ENCODE results near the gene PTN. TPM values are rescaled to one million over a fixed set of nuclear protein-coding genes. Genes with fewer than 3 reads are reported as not detected.

PTN gene
- not detected in 2 replicates for polyA plus RNA-seq (2011; rRNA removed)
- polyA plus RNA-seq (2012; cell fraction: cytosol; rRNA removed) = not detected in 2 replicates
- polyA plus RNA-seq (2012; cell fraction: nucleus; rRNA removed) = not detected in 2 replicates
- polyA plus RNA-seq (2017; fragmentation: RNase III; extraction: RNeasy Plus Mini Kit Qiagen cat#74134 plus additional on column Dnase treatment) = not detected in 3 replicates
- polyA minus RNA-seq (2011; rRNA and poly(A)+ RNA removed) = 0.34 TPM in 1 of 2 replicates, not detected in the other

GRCh38 chr7:137343281-137343841 is at the start of gene PTN:
TSS of gene PTN (minus strand) at chr7:137343733. CDS start at chr7:137254973, 88,760 bp downstream.
- Histone ChIP-seq H3K4me1 (no peaks in the 10 kb centered on the region), H3K4me2 (peak within 1 kb of the TSS; percentile 45), H3K9me3 (no peaks in the 10 kb centered on the region), H3K4me3 (no peak within 1 kb of the TSS), H3K27ac (no peak within 1 kb of the TSS)
- ATAC-seq (peak; percentile 59 to 77; a peak in 5 of 6 replicates), FAIRE-seq (no peak), DNase-seq (ENCODE audit: low read depth in 1 of 2, low spot score in 1 of 2) (no peak)
- under 1% methylated on average over 23 of the region's 23 CpGs for WGBS (ENCODE audit: missing lambda C conversion rate)
- POLR2A ChIA-PET = no interaction called here
- CTCF ChIA-PET = no interaction called here
- TF ChIP-seq JUNB (IDR thresholded peaks at IDR 0.05) (no peak), BCL3 (IDR thresholded peaks at IDR 0.05) (no peak), NFE2L2 (conservative IDR thresholded peaks at IDR 0.05; ENCODE audit: low read length) (no peak), POLR2A (IDR thresholded peaks at IDR 0.05; ENCODE audit: low read length) (no peak), NR3C1 (IDR thresholded peaks at IDR 0.05) (no peak), EHF (CRISPR knock-in tag; IDR thresholded peaks at IDR 0.05) (no peak), FOSL2 (IDR thresholded peaks at IDR 0.05) (no peak), FOSL2 (CRISPR knock-in tag; IDR thresholded peaks at IDR 0.05) (no peak), HOXB13 (CRISPR knock-in tag; IDR thresholded peaks at IDR 0.05; ENCODE audit: low read depth) (no peak), CEBPB (IDR thresholded peaks at IDR 0.05) (no peak), ZSCAN20 (CRISPR knock-in tag; IDR thresholded peaks at IDR 0.05) (no peak), CTCF (IDR thresholded peaks at IDR 0.05) (no peak), CHD4 (IDR thresholded peaks at IDR 0.05; ENCODE audit: borderline replicate concordance) (no peak), ESRRA (IDR thresholded peaks at IDR 0.05; ENCODE audit: borderline replicate concordance, low read length) (no peak), ZNF302 (CRISPR knock-in tag; IDR thresholded peaks at IDR 0.05) (no peak), PBX3 (IDR thresholded peaks at IDR 0.05) (no peak), CBX2 (IDR thresholded peaks at IDR 0.05; ENCODE audit: borderline replicate concordance, low read depth) (no peak), HOXB5 (CRISPR knock-in tag; IDR thresholded peaks at IDR 0.05) (no peak), TP53 (CRISPR knock-in tag; IDR thresholded peaks at IDR 0.05) (no peak), GATA3 (IDR thresholded peaks at IDR 0.05; ENCODE audit: borderline replicate concordance) (no peak), TFCP2L1 (CRISPR knock-in tag; IDR thresholded peaks at IDR 0.05) (no peak)

- FAIRE-seq = no peak
- no peak for ATAC-seq
- no peak overlapping the region for H3K4me3 ChIP-seq
- H3K4me1 ChIP-seq = no peaks in the 10 kb centered on the region
- H3K4me2 ChIP-seq = no peak overlapping the region
- H3K9me3 ChIP-seq = no peaks in the 10 kb centered on the region
- DNase-seq (ENCODE audit: low read depth in 1 of 2, low spot score in 1 of 2) = no peak
- POLR2A ChIA-PET = no interaction called here
- no peak overlapping the region for H3K27ac ChIP-seq
- WGBS (ENCODE audit: missing lambda C conversion rate) = 0% methylated on average over 1 of the region's 1 CpG
- CTCF ChIA-PET = no interaction called here
- TF ChIP-seq KDM1A (IDR thresholded peaks at IDR 0.05; ENCODE audit: low read depth) (no peak), FOSL2 (IDR thresholded peaks at IDR 0.05) (no peak), FOSL2 (CRISPR knock-in tag; IDR thresholded peaks at IDR 0.05) (no peak), CHD4 (IDR thresholded peaks at IDR 0.05; ENCODE audit: borderline replicate concordance) (no peak), HOXB5 (CRISPR knock-in tag; IDR thresholded peaks at IDR 0.05) (no peak), ZNF302 (CRISPR knock-in tag; IDR thresholded peaks at IDR 0.05) (no peak)
Observed at GRCh38 chr7:137390076-137390475, 46.5 kb upstream of the PTN start.
